MM.1S (cell line): ENCODE results near the gene STARD9.

Source experiments
- DNase-seq: peaks from one replicate; pipeline ENCODE4 v3.0.0-alpha.2; 2015
- H2AFZ ChIP-seq: fragments of 300-600 bp; sonication (generic); 2 replicates; pipeline ENCODE4 v1.6.0; 2016; ENCODE audit warnings: antibody characterized with exemption, low read length
- H3F3A ChIP-seq: fragments of 300-600 bp; sonication (generic); 2 replicates; pipeline ENCODE4 v1.6.1; 2016; ENCODE audit warnings: mild to moderate bottlenecking, antibody characterized with exemption, low read length, moderate library complexity, mixed read lengths; ENCODE audit not compliant: insufficient read depth
- H3K27ac ChIP-seq: fragments of 300-600 bp; sonication (generic); 2 replicates; pipeline ENCODE4 v1.5.1; 2016; ENCODE audit warnings: mild to moderate bottlenecking, low read length
- H3K27me3 ChIP-seq: fragments of 300-600 bp; sonication (generic); replicated peaks from 2 replicates; pipeline ENCODE4 v1.6.0; 2016; ENCODE audit warnings: low read length; ENCODE audit not compliant: insufficient read depth
- H3K36me3 ChIP-seq: fragments of 300-600 bp; sonication (generic); replicated peaks from 2 replicates; pipeline ENCODE4 v1.6.1; 2016; ENCODE audit warnings: mild to moderate bottlenecking, low read length, mixed read lengths; ENCODE audit not compliant: insufficient read depth
- H3K4me1 ChIP-seq: fragments of 300-600 bp; sonication (generic); 2 replicates; pipeline ENCODE4 v1.6.1; 2016; ENCODE audit warnings: low read length, mixed read lengths
- H3K4me2 ChIP-seq: fragments of 300-600 bp; sonication (generic); 2 replicates; pipeline ENCODE4 v1.6.0; 2016; ENCODE audit warnings: low read depth, low read length
- H3K4me3 ChIP-seq: fragments of 300-600 bp; sonication (generic); 2 replicates; pipeline ENCODE4 v1.5.1; 2016; ENCODE audit warnings: low read length, mixed read lengths
- H3K79me2 ChIP-seq: fragments of 300-600 bp; sonication (generic); 2 replicates; pipeline ENCODE4 v1.6.1; 2016; ENCODE audit warnings: mixed run types, low read length, mixed read lengths
- H3K9ac ChIP-seq: fragments of 300-600 bp; sonication (generic); 2 replicates; pipeline ENCODE4 v1.6.1; 2016; ENCODE audit warnings: low read length, mixed read lengths
- H3K9me2 ChIP-seq: fragments of 300-600 bp; sonication (generic); replicated peaks from 2 replicates; pipeline ENCODE4 v1.6.1; 2016; ENCODE audit warnings: mild to moderate bottlenecking, low read length, mixed read lengths; ENCODE audit not compliant: insufficient read depth
- H3K9me3 ChIP-seq: fragments of 300-600 bp; sonication (generic); replicated peaks from 2 replicates; pipeline ENCODE4 v1.6.1; 2016; ENCODE audit warnings: mild to moderate bottlenecking, low read length, mixed read lengths; ENCODE audit not compliant: insufficient read depth
- H4K20me1 ChIP-seq: fragments of 300-600 bp; sonication (generic); 2 replicates; pipeline ENCODE4 v1.6.1; 2016; ENCODE audit warnings: mild to moderate bottlenecking, low read length, moderate library complexity, mixed read lengths; ENCODE audit not compliant: insufficient read depth
- EZH2 ChIP-seq: fragments of 300-600 bp; sonication (generic); optimal IDR thresholded peaks from 2 replicates; pipeline ENCODE3; 2017; ENCODE audit warnings: low read depth, mild to moderate bottlenecking, antibody characterized with exemption, low read length, mixed read lengths
- EZH2phosphoT487 ChIP-seq: fragments of 300-600 bp; sonication (generic); IDR thresholded peaks from 2 replicates; pipeline ENCODE4 v1.6.1; 2018; ENCODE audit warnings: antibody characterized with exemption, low read length
- TF ChIP-seq, protein P1 (sequence below): fragments of 300-600 bp; sonication (generic); IDR thresholded peaks from 2 replicates; pipeline ENCODE4 v1.5.1; 2016; ENCODE audit warnings: antibody characterized with exemption, low read length, mixed read lengths

The STARD9 gene

DNA sequence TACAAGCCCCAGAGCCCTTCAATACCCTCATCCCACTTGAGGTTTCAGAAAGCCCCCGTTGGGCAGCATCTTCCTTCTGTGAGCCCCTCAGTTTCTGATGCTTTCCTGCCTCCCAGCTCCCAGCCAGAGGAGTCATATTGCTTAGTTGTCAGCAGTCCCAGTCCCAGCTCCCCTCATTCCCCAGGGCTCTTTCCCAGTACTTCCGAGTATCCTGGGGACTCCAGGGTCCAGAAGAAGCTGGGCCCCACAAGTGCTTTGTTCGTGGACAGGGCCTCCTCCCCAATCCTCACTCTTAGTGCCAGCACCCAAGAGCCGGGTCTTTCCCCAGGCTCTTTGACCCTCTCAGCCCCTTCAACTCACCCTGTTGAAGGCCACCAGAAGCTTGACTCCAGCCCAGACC is 117.6 kb downstream of the STARD9 start:
- H2AFZ ChIP-seq, result no peak overlapping the region
- H3K79me2 ChIP-seq, result no peaks in the 10 kb centered on the region
- H3K4me2 ChIP-seq, result no peak overlapping the region
- no peaks in the 10 kb centered on the region for H3K27me3 ChIP-seq
- DNase-seq, result no peak
- no peak overlapping the region for H3K4me3 ChIP-seq
- H4K20me1 ChIP-seq, result no peaks in the 10 kb centered on the region
- no peaks in the 10 kb centered on the region for H3K9me3 ChIP-seq
- no peaks in the 10 kb centered on the region for H3K36me3 ChIP-seq
- TF ChIP-seq EZH2 (no peak), EZH2phosphoT487 (no peak)
- TF ChIP-seq, protein P1, sequence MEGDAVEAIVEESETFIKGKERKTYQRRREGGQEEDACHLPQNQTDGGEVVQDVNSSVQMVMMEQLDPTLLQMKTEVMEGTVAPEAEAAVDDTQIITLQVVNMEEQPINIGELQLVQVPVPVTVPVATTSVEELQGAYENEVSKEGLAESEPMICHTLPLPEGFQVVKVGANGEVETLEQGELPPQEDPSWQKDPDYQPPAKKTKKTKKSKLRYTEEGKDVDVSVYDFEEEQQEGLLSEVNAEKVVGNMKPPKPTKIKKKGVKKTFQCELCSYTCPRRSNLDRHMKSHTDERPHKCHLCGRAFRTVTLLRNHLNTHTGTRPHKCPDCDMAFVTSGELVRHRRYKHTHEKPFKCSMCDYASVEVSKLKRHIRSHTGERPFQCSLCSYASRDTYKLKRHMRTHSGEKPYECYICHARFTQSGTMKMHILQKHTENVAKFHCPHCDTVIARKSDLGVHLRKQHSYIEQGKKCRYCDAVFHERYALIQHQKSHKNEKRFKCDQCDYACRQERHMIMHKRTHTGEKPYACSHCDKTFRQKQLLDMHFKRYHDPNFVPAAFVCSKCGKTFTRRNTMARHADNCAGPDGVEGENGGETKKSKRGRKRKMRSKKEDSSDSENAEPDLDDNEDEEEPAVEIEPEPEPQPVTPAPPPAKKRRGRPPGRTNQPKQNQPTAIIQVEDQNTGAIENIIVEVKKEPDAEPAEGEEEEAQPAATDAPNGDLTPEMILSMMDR, result no peak
- H3K4me1 ChIP-seq, result no peaks in the 10 kb centered on the region
- no peaks in the 10 kb centered on the region; the same call in 1 of the 2 replicates for H3F3A ChIP-seq
- H3K9me2 ChIP-seq, result no peaks in the 10 kb centered on the region
- H3K27ac ChIP-seq, result no peak overlapping the region
- H3K9ac ChIP-seq, result no peak overlapping the region

DNA sequence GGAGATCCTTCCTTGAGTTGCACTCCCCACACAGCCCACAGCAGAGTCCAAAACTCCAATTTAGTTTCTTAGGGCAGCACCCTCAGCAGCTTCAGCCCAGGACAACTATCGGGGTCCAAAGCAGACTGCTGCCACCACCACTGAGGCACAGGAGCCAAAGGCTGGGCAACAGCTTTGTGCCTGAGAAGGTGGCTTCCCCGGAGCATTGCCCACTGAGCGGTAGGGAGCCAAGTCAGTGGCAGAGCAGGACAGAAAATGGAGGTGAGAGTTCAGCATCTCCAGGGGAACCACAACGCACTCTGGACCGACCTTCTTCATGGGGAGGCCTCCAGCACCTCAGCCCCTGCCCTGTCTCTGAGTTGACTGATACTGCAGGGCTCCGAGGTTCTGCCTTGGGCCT is 118.1 kb downstream of the STARD9 start:
- Histone ChIP-seq H3K4me2 (no peak overlapping the region), H3F3A (no peaks in the 10 kb centered on the region; the same call in 1 of the 2 replicates), H3K4me3 (no peak overlapping the region), H3K27me3 (no peaks in the 10 kb centered on the region), H4K20me1 (no peaks in the 10 kb centered on the region), H3K4me1 (no peaks in the 10 kb centered on the region), H2AFZ (no peak overlapping the region), H3K9ac (no peak overlapping the region), H3K27ac (no peak overlapping the region), H3K79me2 (no peaks in the 10 kb centered on the region), H3K9me3 (no peaks in the 10 kb centered on the region), H3K36me3 (no peaks in the 10 kb centered on the region), H3K9me2 (no peaks in the 10 kb centered on the region)
- TF ChIP-seq EZH2phosphoT487 (no peak), EZH2 (no peak)
- TF ChIP-seq, protein P1, result no peak
- no peak for DNase-seq

DNA sequence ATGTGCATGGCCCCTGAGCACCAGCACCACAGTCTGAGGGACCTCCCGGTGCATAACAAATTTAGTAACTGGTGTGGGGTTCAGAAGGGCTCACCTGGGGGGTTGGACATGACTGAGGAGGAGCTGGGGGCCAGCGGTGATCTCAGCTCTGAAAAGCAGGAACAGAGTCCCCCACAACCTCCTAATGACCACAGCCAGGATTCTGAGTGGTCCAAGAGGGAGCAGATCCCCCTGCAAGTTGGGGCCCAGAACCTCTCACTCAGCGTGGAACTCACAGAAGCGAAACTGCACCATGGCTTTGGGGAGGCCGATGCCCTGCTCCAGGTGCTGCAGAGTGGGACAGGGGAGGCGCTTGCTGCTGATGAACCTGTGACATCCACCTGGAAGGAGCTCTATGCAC is 118.5 kb downstream of the STARD9 start:
- Histone ChIP-seq H3K4me1 (no peaks in the 10 kb centered on the region), H3K9ac (no peak overlapping the region), H3K4me2 (no peak overlapping the region), H4K20me1 (no peaks in the 10 kb centered on the region), H3K9me3 (no peaks in the 10 kb centered on the region), H3K27ac (no peak overlapping the region), H3K4me3 (no peak overlapping the region), H3K27me3 (no peaks in the 10 kb centered on the region), H3F3A (no peaks in the 10 kb centered on the region; the same call in 1 of the 2 replicates), H3K79me2 (no peaks in the 10 kb centered on the region), H3K9me2 (no peaks in the 10 kb centered on the region), H3K36me3 (no peaks in the 10 kb centered on the region), H2AFZ (no peak overlapping the region)
- no peak for TF ChIP-seq EZH2
- TF ChIP-seq, protein P1, result no peak
- TF ChIP-seq EZH2phosphoT487, result no peak
- DNase-seq, result no peak
